Measurements from ENCODE around the gene MMS19. TPM values are rescaled to one million over a fixed set of nuclear protein-coding genes. Genes with fewer than 3 reads are reported as not detected.

MMS19 gene
- total RNA-seq, 1 experiment from 2014 or later, result 42.4 TPM

- Histone ChIP-seq H3K4me2 (no peak overlapping the region), H3K9me3 (ENCODE audit: insufficient read depth, low read depth) (no peaks in the 10 kb centered on the region), H3K4me3 (no peak overlapping the region), H3K27me3 (ENCODE audit: insufficient read depth, low read depth) (no peaks in the 10 kb centered on the region), H3K36me3 (ENCODE audit: low read depth) (no peaks in the 10 kb centered on the region), H3K4me1 (replicated peaks; ENCODE audit: insufficient read depth) (peaks cover 50% of the 10 kb centered on the region), H2AFZ (no peak overlapping the region), H3K27ac (no peak overlapping the region), H4K20me1 (ENCODE audit: insufficient read depth) (no peaks in the 10 kb centered on the region), H3F3A (ENCODE audit: insufficient read depth, low read depth) (peaks cover 28% of the 10 kb centered on the region), H3K9me2 (ENCODE audit: insufficient read depth) (no peaks in the 10 kb centered on the region), H3K79me2 (ENCODE audit: low read depth) (no peaks in the 10 kb centered on the region)
- TF ChIP-seq EZH2 (IDR thresholded peaks at IDR 0.05; ENCODE audit: low read depth), result no peak
- no peak for TF ChIP-seq CTCF (conservative IDR thresholded peaks at IDR 0.05)
- CTCF ChIA-PET, result interaction anchor here (0.9 kb wide), 1 partner anchor 15 kb away, joined by 3 read pairs; no protein-coding TSS in a partner anchor
- intact Hi-C loops (cut with micrococcal nuclease; ENCODE audit: unreplicated experiment), result no loop called here
- POLR2A ChIA-PET (ENCODE audit: unreplicated experiment), result no interaction called here
- no peak for DNase-seq
- no TSS peak for BruUV-seq (replicated peaks)
Measured at GRCh38 chr10:97538839-97539238, 40.6 kb upstream of the MMS19 start.

GRCh38 chr10:97538411-97538810 lies 40.2 kb upstream of the MMS19 start:
- H3K79me2 ChIP-seq (ENCODE audit: low read depth), result no peaks in the 10 kb centered on the region
- no peak overlapping the region for H3K4me2 ChIP-seq
- TF ChIP-seq EZH2 (IDR thresholded peaks at IDR 0.05; ENCODE audit: low read depth) (no peak), CTCF (conservative IDR thresholded peaks at IDR 0.05) (no peak)
- H3K27ac ChIP-seq, result no peak overlapping the region
- POLR2A ChIA-PET (ENCODE audit: unreplicated experiment), result no interaction called here
- H3K9me3 ChIP-seq (ENCODE audit: insufficient read depth, low read depth), result no peaks in the 10 kb centered on the region
- H3K9me2 ChIP-seq (ENCODE audit: insufficient read depth), result no peaks in the 10 kb centered on the region
- DNase-seq, result no peak
- intact Hi-C loops (cut with micrococcal nuclease; ENCODE audit: unreplicated experiment), result no loop called here
- no peaks in the 10 kb centered on the region for H3K27me3 ChIP-seq (ENCODE audit: insufficient read depth, low read depth)
- H3K4me3 ChIP-seq, result no peak overlapping the region
- peaks cover 46% of the 10 kb centered on the region for H3K4me1 ChIP-seq (replicated peaks; ENCODE audit: insufficient read depth)
- H3K36me3 ChIP-seq (ENCODE audit: low read depth), result no peaks in the 10 kb centered on the region
- H4K20me1 ChIP-seq (ENCODE audit: insufficient read depth), result no peaks in the 10 kb centered on the region
- CTCF ChIA-PET, result no interaction called here
- BruUV-seq (replicated peaks), result no TSS peak
- H3F3A ChIP-seq (ENCODE audit: insufficient read depth, low read depth), result peaks cover 26% of the 10 kb centered on the region
- no peak overlapping the region for H2AFZ ChIP-seq

- no peaks in the 10 kb centered on the region for H3K9me2 ChIP-seq (ENCODE audit: insufficient read depth)
- ChIA-PET CTCF (no interaction called here), POLR2A (ENCODE audit: unreplicated experiment) (no interaction called here)
- H3K4me3 ChIP-seq, result no peak overlapping the region
- no peak for TF ChIP-seq CTCF (conservative IDR thresholded peaks at IDR 0.05)
- no peak for TF ChIP-seq EZH2 (IDR thresholded peaks at IDR 0.05; ENCODE audit: low read depth)
- no peak for DNase-seq
- H3K79me2 ChIP-seq (ENCODE audit: low read depth), result no peaks in the 10 kb centered on the region
- H3K4me1 ChIP-seq (replicated peaks; ENCODE audit: insufficient read depth), result peaks cover 35% of the 10 kb centered on the region
- no peaks in the 10 kb centered on the region for H3K36me3 ChIP-seq (ENCODE audit: low read depth)
- intact Hi-C loops (cut with micrococcal nuclease; ENCODE audit: unreplicated experiment), result no loop called here
- no TSS peak for BruUV-seq (replicated peaks)
- no peak overlapping the region for H3K27ac ChIP-seq
- H4K20me1 ChIP-seq (ENCODE audit: insufficient read depth), result no peaks in the 10 kb centered on the region
- no peak overlapping the region for H2AFZ ChIP-seq
- H3F3A ChIP-seq (ENCODE audit: insufficient read depth, low read depth), result peaks cover 16% of the 10 kb centered on the region
- H3K9me3 ChIP-seq (ENCODE audit: insufficient read depth, low read depth), result no peaks in the 10 kb centered on the region
- H3K27me3 ChIP-seq (ENCODE audit: insufficient read depth, low read depth), result no peaks in the 10 kb centered on the region
- H3K4me2 ChIP-seq, result no peak overlapping the region
Measured at GRCh38 chr10:97537186-97537869, 39.1 kb upstream of the MMS19 start.

Data from PC-9 (cell line).